WERI-Rb-1 (cell line): Measurements from ENCODE around the gene PDLIM5.

ENCODE experiments used
- DNase-seq: peaks from one replicate; pipeline ENCODE4 v3.0.0-alpha.2; 2020
- H3K27ac ChIP-seq: fragments of 250-450 bp; sonication (Bioruptor Pico); 2 replicates; pipeline ENCODE4 v1.5.1; 2020; ENCODE audit warnings: mild to moderate bottlenecking, moderate library complexity
- H3K27me3 ChIP-seq: fragments of 250-450 bp; sonication (Bioruptor Pico); 2 replicates; pipeline ENCODE4 v1.5.1; 2021; ENCODE audit warnings: mild to moderate bottlenecking, low read depth, moderate library complexity; ENCODE audit not compliant: insufficient read depth, severe bottlenecking
- H3K36me3 ChIP-seq: fragments of 250-450 bp; sonication (Bioruptor Pico); 2 replicates; pipeline ENCODE4 v1.5.1; 2020; ENCODE audit warnings: mild to moderate bottlenecking, moderate library complexity
- H3K4me3 ChIP-seq: 2 replicates; pipeline ENCODE4 v1.5.1; 2011; ENCODE audit warnings: low read depth, mild to moderate bottlenecking, control low read depth, low read length
- H3K9me3 ChIP-seq: fragments of 250-450 bp; sonication (Bioruptor Pico); 2 replicates; pipeline ENCODE4 v1.5.1; 2021; ENCODE audit warnings: mild to moderate bottlenecking, moderate library complexity; ENCODE audit not compliant: severe bottlenecking
- TF ChIP-seq, protein P1 (sequence below): IDR thresholded peaks from 2 replicates; pipeline ENCODE4 v1.5.1; 2011; ENCODE audit warnings: low read depth, mild to moderate bottlenecking, control low read depth, inconsistent platforms, low read length

PDLIM5 gene

DNA sequence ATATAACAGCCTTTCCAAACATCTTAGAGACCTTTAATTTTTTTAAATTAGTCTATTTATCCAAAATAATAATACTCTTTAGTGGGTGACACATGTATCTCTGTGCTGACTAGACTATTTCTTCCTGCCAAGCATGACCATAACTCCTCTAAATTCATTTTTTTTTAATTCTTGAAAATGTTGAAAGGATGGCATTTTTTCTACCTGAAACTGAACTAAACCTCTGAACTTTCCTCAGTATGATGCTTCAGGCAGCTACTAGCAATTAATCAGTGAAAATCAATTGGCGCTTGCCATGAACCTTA is 42.4 kb upstream of the PDLIM5 start:
- Histone ChIP-seq H3K4me3 (no peak overlapping the region), H3K27ac (no peak overlapping the region), H3K27me3 (no peaks in the 10 kb centered on the region), H3K36me3 (no peaks in the 10 kb centered on the region), H3K9me3 (no peaks in the 10 kb centered on the region)
- TF ChIP-seq, protein P1, sequence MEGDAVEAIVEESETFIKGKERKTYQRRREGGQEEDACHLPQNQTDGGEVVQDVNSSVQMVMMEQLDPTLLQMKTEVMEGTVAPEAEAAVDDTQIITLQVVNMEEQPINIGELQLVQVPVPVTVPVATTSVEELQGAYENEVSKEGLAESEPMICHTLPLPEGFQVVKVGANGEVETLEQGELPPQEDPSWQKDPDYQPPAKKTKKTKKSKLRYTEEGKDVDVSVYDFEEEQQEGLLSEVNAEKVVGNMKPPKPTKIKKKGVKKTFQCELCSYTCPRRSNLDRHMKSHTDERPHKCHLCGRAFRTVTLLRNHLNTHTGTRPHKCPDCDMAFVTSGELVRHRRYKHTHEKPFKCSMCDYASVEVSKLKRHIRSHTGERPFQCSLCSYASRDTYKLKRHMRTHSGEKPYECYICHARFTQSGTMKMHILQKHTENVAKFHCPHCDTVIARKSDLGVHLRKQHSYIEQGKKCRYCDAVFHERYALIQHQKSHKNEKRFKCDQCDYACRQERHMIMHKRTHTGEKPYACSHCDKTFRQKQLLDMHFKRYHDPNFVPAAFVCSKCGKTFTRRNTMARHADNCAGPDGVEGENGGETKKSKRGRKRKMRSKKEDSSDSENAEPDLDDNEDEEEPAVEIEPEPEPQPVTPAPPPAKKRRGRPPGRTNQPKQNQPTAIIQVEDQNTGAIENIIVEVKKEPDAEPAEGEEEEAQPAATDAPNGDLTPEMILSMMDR = no peak
- DNase-seq = no peak

GRCh38 chr4:94409962-94410361 is 41.8 kb upstream of the PDLIM5 start:
- DNase-seq = no peak
- no peaks in the 10 kb centered on the region for H3K9me3 ChIP-seq
- no peak overlapping the region for H3K27ac ChIP-seq
- no peak overlapping the region for H3K4me3 ChIP-seq
- H3K36me3 ChIP-seq = no peaks in the 10 kb centered on the region
- TF ChIP-seq, protein P1 = no peak
- no peaks in the 10 kb centered on the region for H3K27me3 ChIP-seq

- Histone ChIP-seq H3K27me3 (no peaks in the 10 kb centered on the region), H3K9me3 (no peaks in the 10 kb centered on the region), H3K4me3 (no peak overlapping the region), H3K27ac (no peak overlapping the region), H3K36me3 (no peaks in the 10 kb centered on the region)
- TF ChIP-seq, protein P1 = no peak
- DNase-seq = no peak
These were observed 41.0 kb upstream of the PDLIM5 start for GRCh38 chr4:94410678-94411206.

DNA sequence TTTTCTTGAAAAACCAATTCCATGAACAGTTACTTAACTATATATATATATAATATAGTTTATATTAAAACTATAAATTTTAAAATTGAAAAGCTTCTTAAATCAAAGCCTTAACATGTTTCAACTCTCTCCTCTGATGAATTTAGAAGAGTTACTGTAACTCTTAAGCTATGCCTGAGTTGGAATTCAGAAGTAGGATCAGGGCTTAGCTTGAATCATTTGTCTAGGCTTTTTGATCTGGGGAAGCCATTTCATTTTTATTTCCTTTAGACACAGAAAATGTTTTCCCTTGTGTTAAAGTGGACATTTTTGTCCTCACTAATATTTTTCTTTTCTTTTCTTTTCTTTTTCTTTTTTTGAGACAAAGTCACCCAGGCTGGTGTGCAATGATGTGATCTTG is 40.4 kb upstream of the PDLIM5 start:
- H3K27ac ChIP-seq = no peak overlapping the region
- no peak for DNase-seq
- H3K36me3 ChIP-seq = no peaks in the 10 kb centered on the region
- no peaks in the 10 kb centered on the region for H3K27me3 ChIP-seq
- no peak overlapping the region for H3K4me3 ChIP-seq
- TF ChIP-seq, protein P1 = no peak
- H3K9me3 ChIP-seq = no peaks in the 10 kb centered on the region

- Histone ChIP-seq H3K9me3 (no peaks in the 10 kb centered on the region), H3K4me3 (no peak overlapping the region), H3K36me3 (no peaks in the 10 kb centered on the region), H3K27ac (no peak overlapping the region), H3K27me3 (no peaks in the 10 kb centered on the region)
- TF ChIP-seq, protein P1 = no peak
- DNase-seq = no peak
These were observed 39.6 kb upstream of the PDLIM5 start for GRCh38 chr4:94412019-94412657.

DNA sequence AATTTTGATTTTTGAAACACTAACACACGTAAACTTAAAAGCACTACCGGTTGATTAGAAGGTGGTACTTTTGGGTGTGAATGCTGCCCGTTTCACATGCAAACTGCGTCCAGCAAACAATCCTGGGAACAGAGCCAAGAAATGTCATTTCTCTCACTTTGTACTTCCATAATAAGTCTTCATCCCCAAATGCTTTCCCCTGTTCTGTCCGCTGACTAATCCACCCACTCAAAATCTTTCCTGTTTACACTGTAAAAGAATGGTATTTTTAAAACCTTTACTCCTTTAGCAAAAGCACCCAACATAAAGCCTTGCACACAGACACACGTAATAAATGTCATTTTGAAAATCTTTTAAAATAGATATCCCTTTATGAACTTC is 39.1 kb upstream of the PDLIM5 start:
- H3K4me3 ChIP-seq = no peak overlapping the region
- no peak for DNase-seq

More for the DNA sequence above, 39.1 kb upstream of the PDLIM5 start:
- Histone ChIP-seq H3K27me3 (no peaks in the 10 kb centered on the region), H3K9me3 (no peaks in the 10 kb centered on the region), H3K27ac (no peak overlapping the region), H3K36me3 (no peaks in the 10 kb centered on the region)
- TF ChIP-seq, protein P1 = no peak
